Spleen (tissue), 7 donors: ENCODE results near the gene ERBB4.
A peak's percentile ranks its signal among the peaks of the same experiment; 100 is the strongest.

Source experiments
- CTCF ChIP-seq, 11 experiments: fragments of 200-600 bp in 7 of 11; fragments of 450-650 bp in 4 of 11; sonication (generic) in 4 of 11; IDR thresholded peaks in 8 of 11; conservative IDR thresholded peaks in 3 of 11; 1 replicate in 7 of 11; 2 replicates in 4 of 11; pipeline versions ENCODE4 v1.4.0 to v1.8.0; 2016 to 2021; ENCODE audit warnings: antibody characterized with exemption in 11 of 11, inconsistent platforms in 4 of 11, mild to moderate bottlenecking in 1 of 11
- POLR2A ChIP-seq, 3 donors: fragments of 450-650 bp; IDR thresholded peaks; one replicate each; pipeline ENCODE4 v1.5.1; 2017; ENCODE audit warnings: antibody characterized with exemption in 3 of 3, mild to moderate bottlenecking in 1 of 3
- donor health status: DM: no; HTN: no; CAD: no; lungs with moderate emphysema.
- donor health status: DM: no; HTN: no; CAD: no.
- donor health status: DM: no; HTN: no; CAD: no.

GRCh38 chr2:212005085-212005671 is 533.4 kb downstream of the ERBB4 start:
- no peak for TF ChIP-seq POLR2A (IDR thresholded peaks at IDR 0.05)
- TF ChIP-seq CTCF (IDR thresholded peaks at IDR 0.05 in 8 of 11, conservative IDR thresholded peaks at IDR 0.05 in 3 of 11): peak in 2 of 11 experiments; percentile 11 to 24
